Left ventricle myocardium inferior (tissue), 1 donor: Measurements from ENCODE around the gene SLC9A1. TPM values are rescaled to one million over a fixed set of nuclear protein-coding genes. Genes with fewer than 3 reads are reported as not detected.
A peak's percentile ranks its signal among the peaks of the same experiment; 100 is the strongest.

Experiments
- DNase-seq: peaks from one replicate; pipeline ENCODE4 v3.0.0-alpha.2; 2020
- H3K27ac ChIP-seq: fragments of 200-600 bp; replicated peaks from 2 replicates; pipeline ENCODE4 v1.8.0; 2021
- H3K27me3 ChIP-seq: fragments of 200-600 bp; 2 replicates; pipeline ENCODE4 v1.8.0; 2021; ENCODE audit warnings: low read depth
- H3K36me3 ChIP-seq: fragments of 200-600 bp; 2 replicates; pipeline ENCODE4 v1.8.0; 2021
- H3K4me1 ChIP-seq: fragments of 200-600 bp; 2 replicates; pipeline ENCODE4 v1.8.0; 2021
- H3K4me3 ChIP-seq: fragments of 200-600 bp; 2 replicates; pipeline ENCODE4 v1.8.0; 2021; ENCODE audit warnings: mild to moderate bottlenecking, moderate library complexity
- H3K9me3 ChIP-seq: fragments of 200-600 bp; replicated peaks from 2 replicates; pipeline ENCODE4 v1.8.0; 2021
- CTCF ChIP-seq: fragments of 200-600 bp; IDR thresholded peaks from 2 replicates; pipeline ENCODE4 v1.8.0; 2021; ENCODE audit warnings: antibody characterized with exemption, mild to moderate bottlenecking, borderline replicate concordance
- intact Hi-C: fragments of 100-400 bp; cut with micrococcal nuclease; formaldehyde crosslinking; loops from one replicate; pipeline ENCODE4 v1.11.0; 2022
- total RNA-seq: library from RNA; stranded (reverse); fragmentation: NEBNext Ultra II Directional; extraction: Animal tissue kit (Norgen Biotek cat#: 25700); gene quantifications from one replicate; pipeline ENCODE4 v1.2.1, GENCODE V29; 2021
- donor health status: DM: no; HTN: yes; CAD: no; lungs with severe emphysema.

The SLC9A1 gene
- total RNA-seq, 1 donor from 2014 or later: 19.5 TPM

GRCh38 chr1:27113861-27114260 is 41.1 kb downstream of the SLC9A1 start:
- no peak overlapping the region for H3K27ac ChIP-seq
- no peaks in the 10 kb centered on the region for H3K9me3 ChIP-seq
- H3K36me3 ChIP-seq: peaks cover 17% of the 10 kb centered on the region
- no peak for DNase-seq
- intact Hi-C loops: no loop called here
- H3K4me1 ChIP-seq: peaks cover 65% of the 10 kb centered on the region
- H3K27me3 ChIP-seq: no peaks in the 10 kb centered on the region
- no peak overlapping the region for H3K4me3 ChIP-seq
- TF ChIP-seq CTCF: no peak

DNA sequence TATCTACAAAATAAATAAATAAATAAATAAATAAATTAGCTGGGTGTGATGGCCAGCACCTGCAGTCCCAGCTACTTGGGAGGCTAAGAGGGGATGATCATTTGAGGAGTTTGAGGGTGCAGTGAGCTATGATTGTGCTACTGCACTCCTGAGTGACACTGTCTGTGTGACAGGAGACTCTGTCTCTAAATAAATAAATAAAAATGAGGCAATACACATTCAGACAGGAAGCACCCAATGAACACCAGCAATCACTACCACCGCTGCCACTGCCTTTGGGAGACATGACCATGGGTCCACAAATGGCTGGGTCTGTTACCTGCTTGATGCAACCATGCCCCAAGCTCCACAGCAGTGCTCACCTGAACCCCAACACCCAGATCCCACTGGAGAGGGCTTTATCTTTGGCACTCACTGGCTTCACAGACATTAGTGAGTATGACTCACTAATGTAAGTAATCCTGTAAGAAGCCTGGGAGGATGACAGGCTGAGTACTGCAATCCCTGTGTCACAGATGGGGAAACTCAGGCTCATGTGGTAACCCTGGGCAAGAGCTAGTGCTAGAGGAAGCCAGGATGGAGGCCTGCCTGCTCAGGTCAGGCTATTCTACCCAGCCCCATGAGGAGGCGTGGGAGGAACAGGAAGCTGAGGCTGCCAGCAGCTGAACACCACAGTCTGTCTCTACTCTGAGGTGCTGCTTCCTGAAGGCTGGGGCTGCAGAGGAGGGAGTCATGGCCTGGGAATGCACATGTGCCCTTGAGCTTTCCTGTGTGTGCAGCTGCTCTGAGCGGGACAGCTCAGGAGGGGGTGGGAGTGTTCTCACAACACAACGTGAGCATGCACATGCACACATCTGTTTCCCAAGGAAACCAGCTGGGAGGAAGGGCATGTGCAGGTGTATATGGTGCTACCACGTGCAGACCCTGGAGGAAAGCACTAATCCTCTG is 43.0 kb downstream of the SLC9A1 start:
- Histone ChIP-seq H3K4me1 (peaks cover 46% of the 10 kb centered on the region), H3K36me3 (peaks cover 18% of the 10 kb centered on the region), H3K27me3 (no peaks in the 10 kb centered on the region), H3K9me3 (no peaks in the 10 kb centered on the region), H3K27ac (peak overlapping the region; percentile 68), H3K4me3 (no peak overlapping the region)
- peak; percentile 77 for DNase-seq
- intact Hi-C loops: no loop called here
- TF ChIP-seq CTCF: peak; percentile 28

DNA sequence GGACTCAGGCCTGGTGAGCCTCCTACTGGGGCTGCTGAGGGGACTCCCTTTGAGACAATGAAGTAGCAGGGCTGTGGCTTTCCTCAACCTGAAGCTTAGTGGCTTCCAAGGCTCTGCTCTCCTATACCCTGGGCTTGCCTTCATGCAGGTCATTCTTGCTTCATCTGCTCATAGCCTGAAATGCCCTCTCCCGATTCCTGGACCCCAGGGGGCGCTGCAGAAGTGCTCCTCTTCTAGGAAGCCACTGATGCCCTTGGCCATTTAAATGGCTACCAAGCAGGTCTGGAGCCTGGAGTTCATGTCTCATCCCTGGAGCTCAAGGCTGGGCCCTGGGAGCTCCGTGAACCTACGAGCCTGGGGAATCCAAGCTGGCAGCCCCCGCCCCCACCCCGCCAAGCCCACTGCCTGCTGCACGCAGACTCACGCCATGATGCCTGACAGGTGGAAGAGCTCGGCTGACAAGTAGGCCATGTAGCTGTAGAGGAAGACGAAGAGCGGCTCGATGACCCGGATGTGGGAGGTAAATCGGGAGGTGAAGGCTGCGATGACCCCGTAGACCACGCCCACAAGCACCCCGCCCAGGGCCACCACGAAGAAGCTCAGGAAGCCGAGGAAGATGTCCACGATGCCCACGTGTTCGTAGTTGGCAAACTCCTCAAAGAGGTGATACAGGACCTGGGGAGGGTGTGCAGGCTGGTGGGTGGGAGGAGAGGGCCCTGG is 45.7 kb downstream of the SLC9A1 start:
- no peaks in the 10 kb centered on the region for H3K9me3 ChIP-seq
- no peak for TF ChIP-seq CTCF
- peaks cover 35% of the 10 kb centered on the region for H3K36me3 ChIP-seq
- peaks cover 20% of the 10 kb centered on the region for H3K4me1 ChIP-seq
- intact Hi-C loops: loop anchor here (10.0 kb wide), 1 partner anchor 86 kb away; no protein-coding TSS in a partner anchor
- DNase-seq: no peak
- H3K4me3 ChIP-seq: no peak overlapping the region
- H3K27ac ChIP-seq: no peak overlapping the region
- H3K27me3 ChIP-seq: no peaks in the 10 kb centered on the region

- Histone ChIP-seq H3K27me3 (no peaks in the 10 kb centered on the region), H3K4me1 (peaks cover 17% of the 10 kb centered on the region), H3K36me3 (peaks cover 35% of the 10 kb centered on the region), H3K27ac (no peak overlapping the region), H3K4me3 (no peak overlapping the region), H3K9me3 (no peaks in the 10 kb centered on the region)
- TF ChIP-seq CTCF: no peak
- DNase-seq: no peak
- intact Hi-C loops: loop anchor here (10.0 kb wide), 1 partner anchor 86 kb away; no protein-coding TSS in a partner anchor
Observed at GRCh38 chr1:27108588-27108987, 46.3 kb downstream of the SLC9A1 start.

- TF ChIP-seq CTCF: no peak
- DNase-seq: no peak
- Histone ChIP-seq H3K4me3 (no peak overlapping the region), H3K27me3 (no peaks in the 10 kb centered on the region), H3K36me3 (peaks cover 30% of the 10 kb centered on the region), H3K9me3 (no peaks in the 10 kb centered on the region), H3K27ac (no peak overlapping the region), H3K4me1 (peaks cover 5% of the 10 kb centered on the region)
- intact Hi-C loops: loop anchor here (10.0 kb wide), 1 partner anchor 88 kb away; no protein-coding TSS in a partner anchor
Observed at GRCh38 chr1:27106561-27107323, 48.2 kb downstream of the SLC9A1 start.
